ENCODE data around the gene CYP3A5. TPM values are rescaled to one million over a fixed set of nuclear protein-coding genes. Genes with fewer than 3 reads are reported as not detected.
"Not testable (repeated sequence)": the region's sequence is repeated elsewhere in the genome, so short reads cannot be mapped to it uniquely, and the experiment has no call there.

Gene CYP3A5
- total and polyA plus RNA-seq, 9 of the 15 experiments (the other 6 are each of a cell fraction or from before 2014, with no cell fraction given): 0.73 to 2.8 (median 1.5) TPM

DNA sequence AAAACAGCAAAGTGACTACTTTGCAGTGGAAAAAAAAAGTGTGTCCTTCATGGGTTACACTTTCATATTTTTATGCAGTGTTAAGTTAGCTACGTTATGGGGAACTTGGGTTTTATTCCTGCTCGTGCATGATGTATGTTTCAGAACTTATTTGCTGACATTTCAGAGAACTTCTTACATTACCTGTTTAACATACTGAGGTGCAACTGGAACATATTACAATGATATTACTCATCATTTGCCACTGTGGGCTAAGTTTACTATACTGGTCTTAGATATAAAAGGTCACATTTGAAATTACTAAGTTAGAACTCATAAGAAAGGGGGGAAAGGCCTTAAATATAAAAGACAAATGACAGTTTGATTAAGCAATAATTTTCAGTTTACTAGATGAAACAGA, 42.4 kb downstream of the CYP3A5 start:
- H3K9me1 ChIP-seq (ENCODE audit: control insufficient read depth, insufficient read depth, low read length); H3K4me1 ChIP-seq (replicated peaks in 1 of 2; ENCODE audit: control insufficient read depth in 2 of 2, insufficient read depth in 2 of 2, low read length in 2 of 2); POLR2A ChIA-PET; H3K36me3 ChIP-seq (ENCODE audit: control insufficient read depth, insufficient read depth, low read length); H3K27me3 ChIP-seq (ENCODE audit: control insufficient read depth in 2 of 2, insufficient read depth in 2 of 2, low read length in 2 of 2); intact Hi-C loops (cut with micrococcal nuclease); H4K20me1 ChIP-seq (replicated peaks; ENCODE audit: control insufficient read depth, insufficient read depth, low read length); BruUV-seq (replicated peaks); CTCF ChIA-PET (ENCODE audit: low intra/inter-chr PET ratio); H3K4me3 ChIP-seq; ATAC-seq; in situ Hi-C loops (cut with MboI); H3K79me2 ChIP-seq (ENCODE audit: control insufficient read depth, insufficient read depth, low read length); H3K27ac ChIP-seq (ENCODE audit: extremely low read depth, low read depth, low read length); H3K4me2 ChIP-seq (ENCODE audit: insufficient read depth, low read length); FAIRE-seq; H2AFZ ChIP-seq (ENCODE audit: low read depth, low read length); H3K9ac ChIP-seq (ENCODE audit: insufficient read depth in 1 of 2, low read depth in 2 of 2, low read length in 2 of 2); DNase-seq (ENCODE audit: extremely low read depth in 1 of 4, low spot score in 3 of 4); H3K9me3 ChIP-seq (replicated peaks; ENCODE audit: control insufficient read depth, insufficient read depth, low read depth, low read length); TF ChIP-seq CEBPG (CRISPR knock-in tag; IDR thresholded peaks at IDR 0.05): not testable (repeated sequence)
- 61% methylated on average over 2 of the region's 2 CpGs for WGBS (ENCODE audit: insufficient coverage, low coverage, missing lambda C conversion rate)
- TF ChIP-seq CEBPG (tag; conservative IDR thresholded peaks at IDR 0.05 in 1 of 2, IDR thresholded peaks at IDR 0.05 in 1 of 2) (peak; percentile 22 to 45; a peak in 1 of 4 replicates), CEBPB (tag; IDR thresholded peaks at IDR 0.05) (peak; percentile 38)

DNA sequence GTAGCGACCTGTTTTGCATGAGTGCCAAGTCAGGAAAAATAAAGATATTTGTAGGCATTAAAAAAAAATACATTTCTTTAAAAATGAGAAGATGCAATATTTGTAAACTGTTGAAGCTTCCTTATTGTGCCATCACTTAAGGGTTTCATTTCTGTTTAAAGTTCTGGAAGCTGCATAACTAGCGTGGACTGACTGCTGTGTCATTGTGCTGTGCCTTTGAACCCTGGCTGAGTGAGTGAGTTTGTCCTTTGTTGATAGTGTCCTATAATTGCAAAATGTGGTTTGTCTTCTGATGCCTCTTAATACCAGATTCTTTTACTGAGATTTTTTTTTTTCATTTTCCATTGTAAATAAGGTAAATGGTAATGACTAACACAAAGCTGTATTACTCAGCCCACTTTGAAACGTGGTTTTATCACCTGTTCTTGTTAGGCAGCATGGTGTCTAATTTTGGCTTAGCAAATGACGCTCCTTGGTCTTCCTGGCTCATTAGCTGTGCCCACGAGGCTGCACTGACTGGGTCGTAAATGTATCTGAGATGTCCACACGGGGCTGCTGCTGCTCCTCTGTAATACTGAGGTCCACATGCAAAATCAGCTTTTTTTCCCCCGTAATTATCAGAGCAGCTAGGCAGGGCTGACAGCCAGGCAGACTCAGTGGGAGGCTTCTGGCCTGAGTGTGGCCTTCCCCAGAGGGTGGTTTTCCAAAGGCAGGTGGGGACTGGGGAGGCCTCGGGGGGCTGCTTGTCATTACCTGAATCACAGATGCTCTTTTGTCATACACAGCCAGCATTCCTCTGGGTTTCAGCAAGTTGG, 48.3 kb downstream of the CYP3A5 start:
- DNase-seq (ENCODE audit: extremely low read depth in 1 of 4, low spot score in 3 of 4): peak; percentile 39 to 76 (median 58)
- Histone ChIP-seq H3K4me3 (no peak overlapping the region), H3K4me1 (replicated peaks in 1 of 2; ENCODE audit: control insufficient read depth in 2 of 2, insufficient read depth in 2 of 2, low read length in 2 of 2) (peaks cover 0 to 4% of the 10 kb centered on the region in 2 experiments; a peak in 4 of 5 replicates), H4K20me1 (replicated peaks; ENCODE audit: control insufficient read depth, insufficient read depth, low read length) (no peaks in the 10 kb centered on the region; the same call in 1 of the 2 replicates), H3K4me2 (ENCODE audit: insufficient read depth, low read length) (no peak overlapping the region), H3K27ac (ENCODE audit: extremely low read depth, low read depth, low read length) (no peak overlapping the region; the same call in 2 of the 3 replicates), H3K36me3 (ENCODE audit: control insufficient read depth, insufficient read depth, low read length) (peaks cover 64% of the 10 kb centered on the region), H3K79me2 (ENCODE audit: control insufficient read depth, insufficient read depth, low read length) (no peaks in the 10 kb centered on the region), H2AFZ (ENCODE audit: low read depth, low read length) (no peak overlapping the region), H3K9me1 (ENCODE audit: control insufficient read depth, insufficient read depth, low read length) (no peaks in the 10 kb centered on the region), H3K9me3 (replicated peaks; ENCODE audit: control insufficient read depth, insufficient read depth, low read depth, low read length) (no peaks in the 10 kb centered on the region), H3K27me3 (ENCODE audit: control insufficient read depth in 2 of 2, insufficient read depth in 2 of 2, low read length in 2 of 2) (no peaks in the 10 kb centered on the region), H3K9ac (ENCODE audit: insufficient read depth in 1 of 2, low read depth in 2 of 2, low read length in 2 of 2) (peak overlapping the region in 1 of 2 experiments; percentile 61; a peak in 2 of 4 replicates)
- ChIA-PET POLR2A (interaction anchor here (0.6 to 4.3 kb wide), 11 partner anchors 9 to 208 kb away, joined by 3 to 29 read pairs (median 4); partner anchors contain the start of genes CYP3A5, ZNF655 and ZSCAN25), CTCF (ENCODE audit: low intra/inter-chr PET ratio) (interaction anchor here (1.1 to 1.2 kb wide), 2 partner anchors 207 to 360 kb away, joined by 5 to 8 read pairs; no protein-coding TSS in a partner anchor)
- peak; percentile 87 for FAIRE-seq
- BruUV-seq (replicated peaks): no TSS peak
- peak; percentile 94 for ATAC-seq
- intact Hi-C loops (cut with micrococcal nuclease) (loop anchor here (1.0 to 5.0 kb wide), 4 partner anchors 207 to 360 kb away; partner anchors contain the start of genes OR2AE1 and TRIM4), in situ Hi-C loops (cut with MboI) (no loop called here)
- 35% methylated on average over 9 of the region's 9 CpGs for WGBS (ENCODE audit: insufficient coverage, low coverage, missing lambda C conversion rate)
- TF ChIP-seq SMAD1 (IDR thresholded peaks at IDR 0.05; ENCODE audit: low read depth, low read length, partially characterized antibody): peak; percentile 47
- peak; percentile 80 for TF ChIP-seq MAFK (IDR thresholded peaks at IDR 0.05; ENCODE audit: low read length)
- TF ChIP-seq ARID2 (IDR thresholded peaks at IDR 0.05): peak; percentile 80; the same call in 1 of the 2 replicates
- TF ChIP-seq, protein P1, sequence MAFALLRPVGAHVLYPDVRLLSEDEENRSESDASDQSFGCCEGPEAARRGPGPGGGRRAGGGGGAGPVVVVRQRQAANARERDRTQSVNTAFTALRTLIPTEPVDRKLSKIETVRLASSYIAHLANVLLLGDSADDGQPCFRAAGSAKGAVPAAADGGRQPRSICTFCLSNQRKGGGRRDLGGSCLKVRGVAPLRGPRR (CRISPR knock-in tag; IDR thresholded peaks at IDR 0.05): no peak
- no peak for TF ChIP-seq RBBP5 (IDR thresholded peaks at IDR 0.05; ENCODE audit: borderline replicate concordance, insufficient read depth, low read length, poor library complexity, severe bottlenecking)

Measured in K562 (cell line).